HG03159 (cell line): ENCODE results near the gene FGF22.

Experiments
- ATAC-seq: cut with Tn5 transposase; IDR thresholded peaks from one replicate; pipeline ENCODE4 v1.9.1; 2021; ENCODE audit warnings: mild to moderate bottlenecking, moderate library complexity; ENCODE audit not compliant: unreplicated experiment

The FGF22 gene

DNA sequence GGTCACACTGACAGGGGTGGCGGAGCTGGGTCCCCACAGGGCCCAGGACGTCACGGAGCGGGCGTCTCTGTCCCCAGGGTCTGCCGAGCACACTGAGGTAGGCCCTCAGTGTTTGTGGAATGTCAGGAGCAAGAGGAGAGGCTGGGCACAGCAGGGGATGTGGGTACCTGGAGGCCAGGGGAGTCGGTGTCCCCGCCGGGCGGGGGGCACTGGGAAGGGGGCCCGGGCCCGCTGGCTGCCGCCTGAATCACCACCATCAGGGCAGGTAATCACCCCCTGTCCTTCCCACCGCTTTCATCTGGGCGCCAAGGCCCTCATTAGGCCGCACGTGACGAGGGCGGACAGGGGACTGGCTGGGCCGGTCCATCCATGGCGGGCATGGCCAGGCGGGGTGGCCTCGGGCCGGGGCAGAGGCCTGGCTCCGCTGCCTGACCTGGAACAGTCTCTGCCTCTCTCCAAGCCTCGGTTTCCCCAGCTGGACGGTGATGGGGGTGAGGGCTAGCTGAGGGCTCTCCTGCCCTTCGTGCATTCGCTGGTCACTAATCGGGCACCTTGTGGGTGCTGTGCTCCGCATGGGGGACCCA is 1.0 kb downstream of the FGF22 start:
- no peak for ATAC-seq

DNA sequence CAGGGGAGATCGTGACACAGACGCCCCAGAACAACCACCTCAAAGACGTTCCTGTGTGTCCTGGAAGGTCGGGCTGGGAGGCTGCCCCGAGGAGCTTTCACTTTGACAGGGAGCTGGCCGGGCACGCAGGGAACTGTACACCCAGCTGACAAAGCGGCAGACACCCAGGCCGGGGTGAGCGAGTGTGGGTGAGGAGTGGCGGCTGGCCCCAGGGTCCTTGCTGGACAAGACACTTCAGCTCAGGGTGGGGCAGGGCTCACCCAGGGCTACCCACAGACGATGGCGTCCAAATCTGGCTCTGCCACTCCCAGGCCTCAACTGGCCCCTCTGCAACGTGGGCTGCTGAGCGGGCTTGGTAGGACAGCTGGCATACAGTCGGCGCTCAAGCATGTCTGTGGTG is 2.0 kb downstream of the FGF22 start:
- ATAC-seq = no peak

- no peak for ATAC-seq
Observed at GRCh38 chr19:642767-643727, 3.4 kb downstream of the FGF22 start.

DNA sequence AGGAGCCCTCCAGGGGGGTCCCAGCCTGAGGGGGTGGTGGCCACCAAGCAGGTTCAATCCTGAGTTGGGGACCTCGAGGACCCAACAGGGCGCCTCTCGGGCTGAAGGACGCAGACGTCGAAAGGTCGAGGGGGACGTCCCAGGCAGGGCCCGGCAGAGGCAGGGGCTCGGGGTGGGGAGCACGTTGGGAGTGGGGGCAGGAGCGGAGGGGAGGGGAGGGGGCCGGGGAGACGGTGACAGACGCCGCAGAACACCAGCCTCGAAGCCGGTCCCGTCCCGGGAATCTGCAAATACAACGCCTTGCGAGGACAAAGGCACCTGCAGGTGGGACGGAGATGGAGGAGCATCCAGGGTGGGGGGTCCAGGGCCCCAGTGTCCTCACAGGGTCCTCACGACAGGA is 4.1 kb downstream of the FGF22 start:
- no peak for ATAC-seq

GRCh38 chr19:644363-644762 is 4.7 kb downstream of the FGF22 start:
- ATAC-seq = no peak

DNA sequence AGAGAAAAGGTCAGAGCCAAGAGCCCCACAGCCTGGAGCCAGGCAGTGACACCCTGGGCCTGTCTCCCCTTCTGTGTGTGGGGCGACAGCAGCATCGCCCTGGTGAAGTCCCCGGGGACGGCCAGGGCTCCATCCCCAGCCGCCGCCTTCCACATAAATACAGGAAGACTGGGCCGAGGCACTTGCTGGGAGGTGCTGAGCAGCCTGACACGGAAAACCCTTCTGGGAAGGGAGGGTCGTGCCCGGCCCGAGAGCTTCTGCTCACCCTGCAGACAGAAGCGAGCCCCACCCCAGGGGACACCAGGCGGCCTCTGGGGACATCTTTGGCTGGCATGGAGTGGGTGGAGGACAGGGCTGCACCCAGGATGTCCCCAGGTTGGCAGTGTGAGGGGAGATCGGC is 5.1 kb downstream of the FGF22 start:
- no peak for ATAC-seq

GRCh38 chr19:645912-646778 is 6.5 kb downstream of the FGF22 start:
- no peak for ATAC-seq

DNA sequence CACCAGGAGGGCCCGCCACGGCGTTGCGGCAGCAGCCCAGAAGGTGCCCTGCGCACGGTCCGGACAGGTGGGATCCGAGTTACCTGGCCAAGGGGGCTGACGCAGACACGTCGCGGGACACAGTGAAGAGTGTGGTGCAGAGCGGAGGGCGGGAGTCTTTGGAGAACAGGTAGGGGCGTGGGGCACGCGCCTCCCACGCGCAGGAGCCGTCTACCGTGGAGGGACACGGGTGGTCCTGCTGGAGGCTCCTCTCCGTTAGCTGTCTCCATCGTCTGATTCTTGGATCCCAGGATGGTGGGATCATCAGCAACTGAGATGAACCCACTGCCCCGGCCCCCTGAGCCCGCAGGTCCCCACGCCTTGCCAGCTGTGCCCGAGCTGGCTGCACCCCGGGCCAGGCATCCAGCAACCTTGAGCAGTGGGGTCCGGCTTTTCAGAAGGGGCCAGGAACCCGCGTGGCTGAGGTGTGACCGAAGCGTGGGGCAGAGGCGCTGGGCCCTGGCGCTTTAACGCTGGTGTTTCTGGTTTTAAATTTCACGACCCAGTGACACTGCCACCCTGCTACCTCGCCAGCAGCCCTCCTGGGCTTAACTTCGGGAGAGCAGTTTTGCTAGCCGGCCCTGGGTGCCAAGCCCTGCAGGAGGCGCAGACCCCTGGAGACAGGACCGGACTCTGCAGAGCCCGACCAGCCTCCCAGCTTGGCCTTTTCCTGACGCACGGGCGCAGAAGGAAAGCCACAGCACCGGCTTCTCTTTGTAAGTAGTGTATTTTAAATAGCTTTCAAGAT is 7.3 kb downstream of the FGF22 start:
- no peak for ATAC-seq

DNA sequence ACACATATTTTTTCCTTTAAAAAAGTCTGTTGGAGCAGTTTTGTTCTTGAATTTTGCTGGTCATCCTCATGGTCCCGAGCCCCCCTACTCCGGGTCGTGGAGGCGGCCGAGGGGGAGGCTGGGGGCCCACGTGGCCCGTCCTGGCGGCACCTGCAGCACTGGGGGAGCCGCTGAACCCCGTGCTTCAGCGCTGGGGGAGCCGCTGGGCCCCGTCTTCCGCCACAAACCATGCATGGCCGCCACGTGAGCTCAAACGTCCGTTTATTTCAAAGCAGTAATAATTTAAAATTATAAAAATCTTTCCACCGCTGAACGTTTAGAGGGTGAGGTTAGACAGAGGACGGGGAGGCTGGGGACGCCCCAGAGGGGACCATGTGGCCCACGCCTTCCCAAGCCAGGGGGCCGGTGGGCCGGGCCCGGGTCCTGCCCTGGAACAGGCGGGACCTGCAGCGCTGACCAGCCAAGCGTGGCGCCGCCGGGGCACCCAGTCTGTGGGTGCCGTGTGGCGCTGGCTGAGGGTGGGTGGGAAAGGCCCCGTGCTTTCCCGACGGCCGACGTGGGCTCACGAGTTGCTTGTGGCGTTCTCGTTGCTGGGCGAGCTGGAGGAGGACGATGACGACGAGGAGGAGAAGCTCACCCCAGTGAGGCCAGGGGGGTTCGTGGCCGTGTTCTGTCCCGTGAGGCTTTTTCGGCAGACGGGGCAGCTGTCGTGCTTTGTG is 8.0 kb downstream of the FGF22 start:
- ATAC-seq = no peak

DNA sequence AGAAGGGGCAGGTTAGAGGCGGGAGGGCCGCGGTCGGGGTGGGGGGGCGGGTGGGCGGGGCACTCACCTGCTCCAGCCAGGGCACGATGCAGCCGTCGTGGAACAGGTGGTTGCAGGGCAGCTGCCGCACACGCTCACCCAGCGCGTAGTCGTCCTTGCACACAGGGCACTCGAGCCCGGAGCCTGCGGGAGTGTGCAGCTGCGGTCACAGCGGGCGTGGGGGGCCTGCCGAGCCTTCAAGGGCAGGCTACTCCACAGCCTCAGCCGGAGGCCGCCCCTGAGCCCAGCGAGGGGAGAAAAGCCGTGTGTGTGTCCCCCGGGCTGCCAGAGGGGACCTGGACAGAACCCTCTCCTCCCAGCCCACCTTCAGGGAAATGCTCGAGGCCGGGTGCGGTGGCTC is 8.6 kb downstream of the FGF22 start:
- no peak for ATAC-seq

DNA sequence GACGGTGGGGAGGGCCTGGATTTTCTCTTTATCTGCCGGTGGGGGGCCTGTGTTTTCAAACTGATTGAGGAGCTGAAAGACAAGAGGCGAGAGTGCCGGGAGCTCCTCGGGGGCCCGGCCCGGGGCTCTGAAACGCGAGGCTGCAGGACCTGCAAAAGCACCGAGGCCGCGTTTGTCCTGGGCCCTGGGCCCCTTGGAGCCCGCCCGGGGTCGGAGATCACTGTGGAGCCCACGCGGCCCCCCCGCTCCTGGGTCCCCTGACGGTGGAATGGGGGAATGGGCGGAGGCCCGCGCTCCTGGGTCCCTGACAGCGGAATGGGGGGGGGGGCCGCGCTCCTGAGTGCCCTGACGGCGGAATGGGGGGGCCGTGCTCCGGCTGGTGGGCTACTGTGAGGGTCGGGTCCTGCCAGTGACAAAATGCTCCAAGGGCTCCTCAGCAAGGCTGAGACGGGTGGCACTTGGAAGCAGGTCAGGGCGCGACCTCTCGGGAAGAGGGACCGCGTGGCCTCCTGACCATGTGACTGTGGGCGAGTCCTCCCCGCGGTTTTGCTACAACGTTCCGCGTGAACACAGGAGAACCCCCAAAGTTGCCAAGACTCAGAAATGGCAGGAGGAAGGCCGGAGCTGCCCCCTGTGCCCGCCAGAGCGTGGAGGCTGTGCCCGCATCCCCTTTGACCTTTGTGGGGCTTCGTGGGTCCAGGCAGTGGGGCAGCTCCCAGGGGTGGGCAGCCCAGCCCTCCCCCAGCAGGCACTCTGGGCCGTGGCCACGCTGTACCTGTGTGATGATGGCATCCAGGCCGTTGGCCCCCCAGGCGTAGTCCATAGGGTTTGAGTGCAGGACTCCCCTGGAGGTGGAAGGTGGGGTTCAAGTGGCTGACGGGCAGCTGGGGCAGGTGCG is 9.5 kb downstream of the FGF22 start:
- no peak for ATAC-seq

GRCh38 chr19:650121-650520 is 10.4 kb downstream of the FGF22 start:
- ATAC-seq = no peak

- ATAC-seq = no peak
Observed at GRCh38 chr19:651114-651818, 11.6 kb downstream of the FGF22 start.

GRCh38 chr19:651991-652390 is 12.3 kb downstream of the FGF22 start:
- ATAC-seq = no peak

DNA sequence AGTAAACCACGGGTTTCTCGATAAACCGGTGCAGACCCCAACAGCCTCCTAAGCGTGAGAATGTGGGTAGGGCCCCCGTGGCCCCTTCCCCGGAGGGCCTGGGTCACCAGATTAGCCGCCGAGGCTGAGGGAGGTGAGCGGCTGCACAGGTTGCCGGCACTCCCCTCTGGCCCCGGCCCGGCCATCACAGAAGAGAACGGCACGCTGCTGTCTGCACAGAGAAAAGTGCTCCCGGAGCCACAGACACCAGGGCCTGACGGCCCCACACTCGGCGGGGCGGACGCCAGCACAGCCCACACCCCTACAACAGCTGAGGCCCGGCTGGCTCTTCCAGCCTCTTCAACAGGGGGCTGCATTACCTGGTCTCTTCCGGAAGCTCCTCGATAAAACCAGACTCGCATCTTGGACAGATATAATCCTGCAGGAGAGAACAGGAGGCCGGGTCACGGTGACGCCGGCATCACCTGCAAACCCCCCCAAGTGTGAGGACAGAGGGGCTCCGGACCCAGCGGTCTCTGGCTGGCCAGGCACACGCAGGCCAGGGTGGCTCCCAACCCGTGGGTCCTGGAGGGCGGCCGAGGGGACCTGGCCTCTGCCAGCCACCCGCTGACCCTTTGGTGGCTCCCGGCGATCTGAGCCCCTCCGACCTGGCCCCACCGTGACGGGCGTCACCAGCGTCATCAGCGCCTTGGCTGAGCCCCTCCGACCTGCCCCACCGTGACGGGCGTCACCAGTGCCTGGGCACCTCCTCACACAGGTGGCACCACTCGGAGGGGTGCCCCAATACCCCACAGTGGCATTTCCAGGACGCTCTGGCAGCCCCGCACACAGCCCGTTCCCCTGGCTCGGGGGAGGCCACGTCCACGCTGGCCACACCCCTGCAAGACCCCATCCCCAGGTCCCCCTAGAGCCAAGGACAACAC is 13.0 kb downstream of the FGF22 start:
- no peak for ATAC-seq

DNA sequence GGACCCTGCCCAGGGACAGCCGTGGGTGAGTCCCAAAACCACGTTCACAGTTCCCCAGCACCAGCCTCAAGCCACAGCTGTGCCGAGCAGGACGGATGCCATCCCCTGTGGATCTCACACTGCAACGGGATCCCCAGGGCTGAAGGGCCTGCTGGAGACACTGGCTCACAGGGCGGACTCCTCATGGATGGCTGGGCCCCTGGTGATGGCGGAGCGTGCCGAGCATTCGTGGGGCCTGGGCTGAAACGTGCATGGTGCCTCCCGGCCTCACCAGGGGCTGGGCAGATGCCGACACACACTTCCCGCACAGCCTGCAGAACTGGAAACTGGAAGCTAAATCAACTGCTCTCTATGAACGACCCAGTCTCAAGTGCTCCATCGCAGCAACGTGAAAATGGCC is 13.7 kb downstream of the FGF22 start:
- no peak for ATAC-seq

DNA sequence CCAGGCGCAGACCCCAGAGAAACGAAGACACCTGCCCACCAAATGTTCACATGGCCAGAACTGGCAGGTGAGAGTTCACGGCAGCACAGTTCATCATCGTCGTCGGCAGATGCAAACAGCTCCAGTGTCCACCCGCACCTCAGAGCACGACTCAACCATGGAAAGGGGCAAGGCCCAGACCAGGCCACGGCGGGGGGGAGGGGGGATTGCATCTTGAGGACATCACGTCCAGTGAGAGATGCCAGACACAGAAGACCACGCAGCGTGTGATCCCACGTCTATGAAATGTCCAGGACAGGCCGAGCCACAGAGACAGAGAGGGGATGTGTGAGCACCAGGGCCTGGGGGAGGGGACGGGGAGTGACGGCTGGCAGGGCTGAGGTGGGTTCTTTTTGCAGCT is 16.0 kb downstream of the FGF22 start:
- ATAC-seq = no peak
